NCI-H2029 (cell line): Measurements from ENCODE around the gene EVI2B.
A peak's percentile ranks its signal among the peaks of the same experiment; 100 is the strongest.
"Not testable (repeated sequence)": the region's sequence is repeated elsewhere in the genome, so short reads cannot be mapped to it uniquely, and the experiment has no call there.

ENCODE experiments used
- DNase-seq: peaks from one replicate; lab custom pipeline; 2025; lab: John Stamatoyannopoulos, UW

The EVI2B gene, protein sequence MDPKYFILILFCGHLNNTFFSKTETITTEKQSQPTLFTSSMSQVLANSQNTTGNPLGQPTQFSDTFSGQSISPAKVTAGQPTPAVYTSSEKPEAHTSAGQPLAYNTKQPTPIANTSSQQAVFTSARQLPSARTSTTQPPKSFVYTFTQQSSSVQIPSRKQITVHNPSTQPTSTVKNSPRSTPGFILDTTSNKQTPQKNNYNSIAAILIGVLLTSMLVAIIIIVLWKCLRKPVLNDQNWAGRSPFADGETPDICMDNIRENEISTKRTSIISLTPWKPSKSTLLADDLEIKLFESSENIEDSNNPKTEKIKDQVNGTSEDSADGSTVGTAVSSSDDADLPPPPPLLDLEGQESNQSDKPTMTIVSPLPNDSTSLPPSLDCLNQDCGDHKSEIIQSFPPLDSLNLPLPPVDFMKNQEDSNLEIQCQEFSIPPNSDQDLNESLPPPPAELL

DNA sequence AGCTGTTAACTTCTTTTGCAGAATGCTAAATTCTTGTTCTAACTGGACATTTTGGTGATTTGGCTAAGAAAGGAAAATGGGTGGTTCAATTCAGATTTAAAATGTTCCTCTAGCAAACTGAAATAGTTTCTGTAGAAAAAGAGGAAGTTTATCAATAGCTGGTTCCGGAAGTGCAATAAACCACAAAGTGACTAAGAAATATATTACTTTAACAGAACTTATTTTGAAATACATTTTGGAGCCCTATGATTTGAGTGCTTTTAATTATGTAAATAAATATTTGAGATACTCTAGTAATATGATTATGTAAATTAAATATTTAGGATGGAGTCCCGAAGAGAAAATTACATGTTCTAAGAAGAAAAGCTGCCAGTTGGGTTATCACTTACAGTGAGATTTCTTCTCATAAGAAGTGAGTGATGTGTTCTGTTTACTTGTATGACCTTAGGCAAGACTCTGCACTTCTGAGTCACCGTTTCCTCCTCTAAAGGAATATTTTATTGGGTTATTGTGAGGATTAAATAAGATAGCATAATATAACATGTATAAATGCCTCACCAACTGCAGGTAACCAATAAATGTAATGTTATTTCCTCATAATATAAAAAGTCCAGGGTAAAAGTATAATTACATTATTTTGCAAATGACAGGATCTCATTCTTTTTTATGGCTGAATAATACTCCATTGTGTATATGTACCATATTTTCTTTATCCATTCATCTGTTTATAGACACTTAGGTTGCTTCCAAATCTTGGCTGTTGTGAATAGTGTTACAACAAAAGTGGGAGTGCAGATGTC, at the start of gene EVI2B:
TSS of gene EVI2B (minus strand) at position 73 of the 800 bp plus-strand sequence. CDS start 8,445 bp downstream, outside the sequence.
- DNase-seq = no peak

DNA sequence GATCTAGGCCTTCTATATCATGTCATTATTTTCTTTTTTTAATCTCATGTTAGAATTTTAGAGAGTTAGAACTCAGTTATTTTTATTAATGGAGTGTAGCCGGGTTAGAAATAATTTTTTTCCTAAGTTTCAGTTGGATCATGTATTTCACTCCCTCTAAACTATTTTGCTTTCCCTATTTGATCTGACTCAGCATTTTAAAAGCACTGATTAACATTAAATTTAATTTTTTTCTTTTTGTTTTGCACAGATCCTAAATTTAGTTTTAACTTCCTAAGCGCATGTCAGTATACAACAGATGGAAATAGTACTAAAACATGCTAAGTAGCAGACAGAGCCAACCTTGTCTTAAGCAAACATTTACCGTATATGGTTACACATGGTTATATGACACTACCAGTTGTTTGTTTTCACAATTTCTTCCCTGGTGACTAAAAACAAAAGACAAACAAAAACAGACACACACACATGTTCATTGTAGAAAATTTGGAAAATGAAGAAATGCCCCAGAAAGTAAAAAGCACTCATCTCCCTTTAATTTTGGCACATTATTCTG, 44.1 kb upstream of the EVI2B start:
- peak; percentile 69 for DNase-seq

- no peak for DNase-seq
These were observed 43.2 kb upstream of the EVI2B start for GRCh38 chr17:31357091-31357490.

DNA sequence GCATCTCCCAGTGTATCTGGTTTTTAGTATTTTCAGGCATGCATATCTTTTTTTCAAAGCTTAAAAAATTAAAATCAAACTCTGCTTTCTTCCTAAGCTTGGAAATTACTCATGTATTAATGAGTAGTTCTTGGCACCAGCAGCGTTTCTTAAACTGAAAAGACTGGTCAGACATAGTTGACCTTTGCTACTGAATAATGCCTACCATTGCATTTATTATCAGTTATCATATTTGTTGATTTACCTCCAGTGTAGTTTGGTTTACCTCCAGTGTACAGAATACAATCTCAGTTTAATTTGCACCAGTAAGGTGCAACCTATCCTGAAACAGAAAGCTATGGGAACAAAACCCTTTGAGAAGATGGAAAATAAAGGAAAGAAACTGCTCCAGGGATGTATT, 42.1 kb upstream of the EVI2B start:
- DNase-seq = no peak

DNA sequence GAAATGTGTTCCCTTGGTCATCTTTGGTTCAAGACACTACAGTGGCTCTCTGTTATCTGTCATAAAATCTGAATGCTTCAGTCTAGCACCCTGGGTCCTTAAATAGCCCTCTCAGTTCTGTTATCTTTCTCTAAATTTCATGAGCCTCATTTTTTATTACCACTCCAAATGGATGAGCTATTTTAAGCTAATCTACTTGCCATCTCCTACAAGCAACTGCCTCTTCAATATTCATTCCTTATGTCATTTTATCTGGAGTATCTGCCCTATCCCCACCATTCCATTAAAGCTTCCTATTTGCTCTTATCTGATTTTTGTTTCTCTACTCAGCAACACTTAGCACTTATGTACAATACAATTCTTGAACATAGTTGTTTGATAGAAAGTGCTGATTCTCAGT, 35.6 kb upstream of the EVI2B start:
- no peak for DNase-seq

- not testable (repeated sequence) for DNase-seq
These were observed 31.4 kb upstream of the EVI2B start for GRCh38 chr17:31345191-31345747.

GRCh38 chr17:31339906-31340661, 26.2 kb upstream of the EVI2B start:
- no peak for DNase-seq

DNA sequence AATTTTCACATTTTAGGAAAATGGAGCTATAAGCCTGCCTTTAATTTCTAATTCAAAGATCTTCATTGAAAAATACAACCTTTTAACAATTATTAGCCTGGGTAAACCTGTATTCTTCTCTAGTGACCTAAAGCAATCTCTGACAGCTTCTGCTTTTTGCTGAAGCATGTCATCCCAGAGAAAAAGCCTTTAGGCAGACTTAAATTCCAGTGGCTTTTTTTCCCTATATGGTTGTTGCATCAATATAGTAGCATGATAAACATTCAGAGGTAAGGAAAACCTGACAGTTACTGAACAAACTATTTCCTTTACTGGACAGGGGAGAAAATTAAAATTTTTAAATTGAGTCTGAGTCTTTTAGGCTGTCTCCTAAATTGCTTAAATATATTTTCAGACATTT, 15.4 kb upstream of the EVI2B start:
- no peak for DNase-seq

- DNase-seq = no peak
These were observed 14.3 kb upstream of the EVI2B start for GRCh38 chr17:31328160-31328535.

GRCh38 chr17:31327534-31328159, 13.8 kb upstream of the EVI2B start:
- no peak for DNase-seq

DNA sequence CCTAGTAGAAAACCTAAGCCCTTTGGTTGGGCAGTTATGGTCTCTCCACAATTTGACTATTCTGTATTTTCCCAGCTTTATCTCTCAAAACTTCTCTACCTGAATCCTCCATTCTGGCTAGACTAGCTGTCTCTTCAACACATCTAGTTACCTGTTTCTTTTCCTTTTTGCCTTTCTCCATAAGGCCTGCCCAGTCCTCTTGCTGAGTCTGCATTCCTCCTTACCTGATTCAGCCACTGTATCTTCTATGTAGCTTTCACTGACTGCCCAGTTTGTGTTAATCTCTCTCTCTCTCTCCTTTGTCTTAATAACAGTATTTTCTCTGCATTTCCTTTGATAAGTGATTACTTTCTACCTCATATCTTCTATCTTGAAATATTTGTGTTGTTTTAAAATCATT, 9.7 kb upstream of the EVI2B start:
- no peak for DNase-seq

DNA sequence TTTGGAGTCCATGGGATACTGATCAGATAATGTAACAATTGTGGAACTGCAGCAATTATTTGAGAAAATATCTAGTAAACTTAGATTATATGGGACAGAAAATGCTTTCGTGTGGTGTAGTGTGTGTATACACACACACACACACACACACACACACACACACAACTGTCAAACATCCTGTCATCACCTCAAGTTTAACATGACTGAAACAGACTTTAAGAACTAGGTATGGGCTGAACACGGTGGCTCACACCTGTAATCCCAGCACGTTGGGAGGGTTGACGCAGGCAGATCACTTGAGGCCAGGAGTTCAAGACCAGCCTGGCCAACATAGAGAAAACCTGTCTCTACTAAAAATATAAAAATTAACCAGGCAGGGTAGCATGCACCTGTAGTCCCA, 8.1 kb upstream of the EVI2B start:
- no peak for DNase-seq

DNA sequence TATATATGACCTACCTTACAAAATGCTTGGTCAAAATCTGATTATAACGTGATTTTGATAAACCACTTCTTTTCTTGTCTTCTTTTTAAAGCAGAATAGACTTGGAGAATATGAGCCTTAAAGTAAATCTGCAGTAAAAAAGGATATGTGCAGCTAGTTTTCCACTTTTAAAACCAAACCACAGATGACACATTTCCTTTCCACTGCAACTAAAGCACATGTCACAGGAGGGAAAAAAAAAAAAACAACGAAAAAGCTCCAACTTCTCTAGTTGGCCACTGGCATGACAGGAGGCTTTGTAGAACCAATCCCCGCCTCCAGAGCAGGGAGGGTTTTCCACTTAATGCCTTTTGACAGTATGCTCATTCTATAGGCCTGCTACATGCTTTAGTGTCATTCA, 7.6 kb upstream of the EVI2B start, which contains the start of gene EVI2A:
TSS of gene EVI2A (minus strand) at position 142 of the 400 bp plus-strand sequence. CDS start 2,609 bp downstream, outside the sequence.
- DNase-seq = no peak

- no peak for DNase-seq
These were observed 6.9 kb upstream of the EVI2B start for GRCh38 chr17:31320791-31321190.

DNA sequence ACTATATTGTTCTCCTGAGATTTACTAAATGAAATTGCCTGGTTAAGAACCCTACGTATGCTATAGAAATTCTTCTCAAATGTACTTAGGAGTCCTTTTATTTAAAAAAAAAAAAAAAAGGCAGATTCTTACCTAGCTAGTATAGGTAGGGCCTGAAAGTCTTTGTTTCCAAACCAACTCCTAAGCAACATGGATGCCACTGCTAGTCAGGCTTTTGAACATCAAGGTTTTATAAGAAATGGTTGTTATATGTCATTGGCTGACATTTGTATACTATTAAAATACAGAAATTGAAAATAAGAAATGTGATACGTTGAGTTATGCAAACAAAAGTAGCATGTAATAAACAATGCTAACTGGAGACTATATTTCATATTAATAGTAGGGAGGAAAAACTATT, 6.4 kb upstream of the EVI2B start:
- no peak for DNase-seq

- no peak for DNase-seq
These were observed 5.2 kb upstream of the EVI2B start for GRCh38 chr17:31318851-31319661.

DNA sequence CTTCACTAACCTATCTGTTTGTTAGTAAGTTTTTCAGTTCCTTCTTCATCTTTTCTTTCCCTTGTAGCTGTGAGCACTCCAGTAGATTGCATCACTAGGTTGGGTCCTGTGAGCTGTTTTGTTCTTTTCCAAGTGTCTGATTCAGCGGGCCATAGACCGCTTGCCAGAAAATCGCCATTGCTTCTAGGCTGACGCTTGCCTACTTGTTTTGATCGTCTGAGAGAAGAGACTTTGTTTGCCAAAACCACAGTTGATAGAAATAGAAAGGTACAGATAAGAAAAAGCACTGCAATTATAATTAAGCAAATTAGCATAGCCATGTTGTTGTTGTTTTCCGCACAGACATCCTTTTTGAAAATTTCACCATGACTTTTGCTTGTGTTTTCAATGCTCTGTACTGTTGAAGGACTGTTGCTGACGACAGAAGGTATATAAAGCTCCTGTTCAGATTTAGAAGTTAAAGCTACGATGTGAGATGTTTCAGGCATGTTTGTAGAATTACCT, 4.5 kb upstream of the EVI2B start:
- DNase-seq = peak; percentile 38

GRCh38 chr17:31314782-31315100, 887 bp upstream of the EVI2B start:
- DNase-seq = no peak

DNA sequence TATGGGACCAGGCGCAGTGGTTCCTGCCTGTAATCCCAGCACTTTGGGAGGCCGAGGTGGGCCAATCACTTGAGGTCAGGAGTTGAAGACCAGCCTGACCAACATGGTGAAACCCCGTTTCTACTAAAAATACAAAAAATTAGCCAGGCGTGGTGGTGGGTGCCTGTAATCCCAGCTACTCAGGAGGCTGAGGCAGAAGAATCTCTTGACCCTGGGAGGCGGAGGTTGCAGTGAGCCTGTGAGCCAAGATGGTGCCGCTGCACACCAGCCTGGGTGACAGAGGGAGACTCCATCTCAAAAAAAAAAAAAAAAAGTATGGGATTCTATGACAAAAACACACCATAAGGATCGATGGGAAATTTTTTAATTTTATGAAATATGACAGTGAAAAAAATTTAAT, 1.6 kb downstream of the EVI2B start:
- DNase-seq = not testable (repeated sequence)

DNA sequence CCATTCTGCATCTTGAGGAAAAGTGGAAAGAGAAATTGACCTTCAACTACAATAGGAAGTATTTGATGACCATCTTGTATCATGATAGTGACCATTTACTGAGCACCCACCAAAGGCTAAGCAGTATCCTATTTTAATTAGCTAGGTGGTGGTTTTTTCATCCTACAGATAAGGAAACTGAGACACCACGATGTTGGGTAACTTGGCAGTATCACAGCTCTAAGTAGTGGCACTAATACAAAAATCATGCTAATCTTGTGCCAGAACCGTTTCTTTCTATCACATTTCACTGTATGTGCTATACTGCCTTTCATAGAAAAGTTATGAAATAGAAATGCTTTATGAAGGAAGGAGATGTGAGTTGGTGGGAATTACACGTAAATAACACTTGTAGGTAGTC, 2.3 kb downstream of the EVI2B start:
- no peak for DNase-seq
